IMR-90 (cell line): ENCODE data around the gene KTI12.

Experiments
- BHLHE40 ChIP-seq: fragments of 150-350 bp; IDR thresholded peaks from 2 replicates; pipeline ENCODE4 v1.6.1; 2016; ENCODE audit warnings: mild to moderate bottlenecking, low read depth, low read length
- CHD1 ChIP-seq: IDR thresholded peaks from 2 replicates; pipeline ENCODE4 v1.6.1; 2012; ENCODE audit warnings: low read depth, low read length, improper control_type of control experiment
- CTCF ChIP-seq: conservative IDR thresholded peaks from 2 replicates; pipeline ENCODE4 v1.5.1; 2012; ENCODE audit warnings: mild to moderate bottlenecking, low read depth, low read length, improper control_type of control experiment
- MAFK ChIP-seq: IDR thresholded peaks from 2 replicates; pipeline ENCODE4 v1.6.1; 2012; ENCODE audit warnings: low read depth, low read length, improper control_type of control experiment
- MAZ ChIP-seq: IDR thresholded peaks from 2 replicates; pipeline ENCODE4 v1.6.1; 2012; ENCODE audit warnings: low read depth, mild to moderate bottlenecking, low read length, improper control_type of control experiment, moderate library complexity, borderline replicate concordance
- POLR2A ChIP-seq: IDR thresholded peaks from 2 replicates; pipeline ENCODE4 v1.6.1; 2012; ENCODE audit warnings: mild to moderate bottlenecking, low read depth, low read length
- RAD21 ChIP-seq: IDR thresholded peaks from 2 replicates; pipeline ENCODE4 v1.6.1; 2012; ENCODE audit warnings: low read length, improper control_type of control experiment
- RFX5 ChIP-seq: IDR thresholded peaks from 2 replicates; pipeline ENCODE4 v1.8.0; 2012; ENCODE audit warnings: low read depth, mild to moderate bottlenecking, low read length, moderate library complexity
- SMC3 ChIP-seq: fragments of 150-350 bp; IDR thresholded peaks from 2 replicates; pipeline ENCODE4 v1.6.1; 2016; ENCODE audit warnings: low read depth, mild to moderate bottlenecking, antibody characterized with exemption, low read length, moderate library complexity
- USF2 ChIP-seq: fragments of 150-350 bp; IDR thresholded peaks from 2 replicates; pipeline ENCODE4 v1.6.1; 2017; ENCODE audit warnings: mild to moderate bottlenecking, antibody characterized with exemption, low read length, low read depth

- TF ChIP-seq CTCF (no peak), POLR2A (no peak), MAZ (no peak), MAFK (no peak), RFX5 (no peak), RAD21 (no peak), SMC3 (no peak), CHD1 (no peak), USF2 (no peak), BHLHE40 (no peak)
Observed at GRCh38 chr1:52028328-52028727, 5.3 kb downstream of the KTI12 start.
